NCI-H1930 (cell line): ENCODE results near the gene SLC4A4.
"Not testable (repeated sequence)": the region's sequence is repeated elsewhere in the genome, so short reads cannot be mapped to it uniquely, and the experiment has no call there.

Experiments
- DNase-seq, 2 experiments: peaks; one replicate each; lab custom pipeline; 2025; lab: John Stamatoyannopoulos, UW

The SLC4A4 gene

DNA sequence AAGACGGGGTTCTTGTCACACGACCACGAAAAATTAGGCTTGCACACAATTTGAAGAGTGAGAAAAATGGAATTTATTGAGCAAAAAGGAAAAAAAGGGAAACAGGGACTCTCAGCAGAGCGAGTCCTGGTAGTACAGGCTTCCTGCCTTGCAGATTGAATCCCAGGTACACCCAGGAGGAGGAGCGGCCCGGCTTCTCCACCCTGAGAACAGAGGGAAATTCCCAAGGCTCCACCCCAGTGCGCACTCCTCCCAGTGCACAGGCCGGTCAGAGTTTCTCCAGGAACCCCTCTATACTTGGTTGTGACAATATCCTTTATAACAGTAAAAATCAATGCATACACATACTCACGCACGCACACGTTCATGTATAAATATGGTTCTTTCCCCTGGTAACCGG, 22.0 kb downstream of the SLC4A4 start:
- DNase-seq, result no peak

DNA sequence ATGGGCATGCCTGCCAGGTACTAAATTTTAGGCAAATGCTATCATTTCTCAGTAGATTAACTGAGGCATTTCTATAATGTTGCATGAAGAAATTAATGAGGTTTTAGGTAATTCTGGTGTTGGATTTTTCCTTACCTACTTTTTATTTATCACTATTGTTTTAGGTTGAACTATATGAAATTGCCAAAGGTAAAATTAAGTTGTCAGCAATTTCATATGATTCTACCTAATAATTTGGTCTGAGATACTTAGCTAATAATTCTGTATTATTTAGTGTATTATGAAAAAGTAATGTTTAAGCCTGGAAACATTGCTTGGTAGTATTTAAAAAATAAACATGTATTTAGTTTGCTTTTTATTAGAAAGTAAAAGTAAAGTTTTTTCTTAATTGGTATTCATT, 22.7 kb downstream of the SLC4A4 start:
- DNase-seq, result no peak

DNA sequence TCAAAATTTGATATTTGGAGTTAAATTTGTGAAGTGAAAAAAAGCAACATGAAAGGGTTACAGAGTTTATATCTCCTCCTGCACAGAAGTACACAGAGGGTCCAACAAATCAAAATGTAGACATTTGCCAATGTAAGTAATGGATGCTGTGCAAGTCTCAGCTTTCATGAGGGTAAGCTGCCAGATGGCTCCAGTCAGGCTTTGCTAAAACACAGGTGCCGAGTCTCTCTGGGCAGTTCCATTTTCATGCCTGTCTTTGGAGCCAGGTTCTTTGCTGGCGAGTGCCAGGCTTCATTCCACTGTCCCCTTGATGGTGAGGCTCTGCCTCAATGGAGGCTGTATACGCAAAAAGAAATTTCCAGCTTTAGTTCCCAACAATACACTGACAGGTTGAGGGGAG, 27.9 kb downstream of the SLC4A4 start:
- no peak for DNase-seq

DNA sequence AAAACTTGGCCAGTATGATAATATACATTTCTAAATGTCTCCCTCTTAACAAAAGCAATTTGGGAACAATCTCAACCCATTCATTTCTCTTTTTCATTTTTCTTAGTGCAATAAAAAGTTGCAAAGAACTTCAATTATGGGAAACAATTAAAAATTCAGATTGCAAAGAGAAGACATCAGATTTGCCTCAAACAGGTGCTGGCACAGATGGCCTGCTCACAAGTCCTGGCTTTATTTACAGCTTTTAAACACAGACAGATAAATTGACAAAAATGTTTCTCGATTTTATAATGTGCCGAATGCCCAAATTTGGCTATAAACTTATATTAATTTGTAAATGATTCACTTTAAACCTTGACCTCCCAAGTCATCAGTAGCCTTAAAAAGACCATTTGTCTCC, 28.7 kb downstream of the SLC4A4 start:
- no peak for DNase-seq

DNA sequence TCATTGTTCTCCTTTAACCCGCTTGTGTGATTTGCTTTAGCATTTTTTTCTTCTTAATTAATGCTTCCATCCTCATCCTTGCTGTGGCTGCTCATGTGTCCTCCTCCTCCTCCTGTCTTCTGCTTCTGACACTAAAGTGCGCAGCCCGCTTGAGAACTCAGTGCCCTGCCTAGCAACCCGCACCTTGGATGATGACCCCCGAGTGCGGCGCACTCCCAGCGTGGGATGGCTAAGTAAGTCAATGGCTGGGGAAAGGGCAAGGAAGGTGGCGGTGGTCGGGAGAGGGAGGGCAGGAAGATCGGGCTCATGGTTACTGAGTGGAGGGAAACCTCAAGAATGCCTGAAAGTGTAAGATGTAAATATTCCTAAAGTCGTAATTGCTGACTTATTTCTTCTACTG, 30.1 kb downstream of the SLC4A4 start:
- no peak for DNase-seq

DNA sequence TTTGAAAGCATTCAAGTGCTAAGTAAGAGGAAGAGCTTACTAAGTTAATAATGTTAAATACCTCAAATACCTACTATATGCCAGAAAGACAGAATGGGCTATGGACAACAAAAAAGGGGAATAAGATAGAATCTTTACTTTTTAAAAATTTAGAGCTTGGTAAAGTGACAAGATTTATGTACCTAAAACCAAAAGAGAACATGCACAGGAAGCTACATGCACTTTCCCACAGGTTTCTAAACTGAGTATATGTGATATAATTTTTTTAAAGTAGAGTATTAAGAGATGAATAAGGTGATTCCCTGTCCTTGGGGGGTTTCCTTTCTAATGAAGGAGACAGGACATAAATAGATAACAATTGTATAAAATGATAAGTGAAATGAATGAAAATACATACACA, 30.7 kb downstream of the SLC4A4 start:
- no peak for DNase-seq

DNA sequence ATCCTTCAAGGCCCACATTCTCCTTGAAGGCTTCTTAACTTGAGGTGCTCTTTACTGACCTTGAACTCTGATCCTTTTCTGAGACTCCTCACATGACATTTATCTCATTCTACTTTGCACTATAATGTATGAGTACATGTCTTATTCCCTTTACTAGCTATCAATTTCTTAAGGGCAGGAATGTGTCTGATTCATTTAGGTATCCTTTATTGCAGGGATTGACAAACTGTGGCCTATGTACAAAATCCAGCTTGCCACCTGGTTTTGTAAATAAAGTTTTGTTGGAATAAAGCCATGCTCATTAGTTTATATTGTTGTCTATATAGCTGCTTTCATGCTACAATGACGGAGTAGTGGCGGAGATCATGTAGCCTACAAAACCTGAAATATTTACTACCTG, 36.7 kb downstream of the SLC4A4 start:
- no peak for DNase-seq

DNA sequence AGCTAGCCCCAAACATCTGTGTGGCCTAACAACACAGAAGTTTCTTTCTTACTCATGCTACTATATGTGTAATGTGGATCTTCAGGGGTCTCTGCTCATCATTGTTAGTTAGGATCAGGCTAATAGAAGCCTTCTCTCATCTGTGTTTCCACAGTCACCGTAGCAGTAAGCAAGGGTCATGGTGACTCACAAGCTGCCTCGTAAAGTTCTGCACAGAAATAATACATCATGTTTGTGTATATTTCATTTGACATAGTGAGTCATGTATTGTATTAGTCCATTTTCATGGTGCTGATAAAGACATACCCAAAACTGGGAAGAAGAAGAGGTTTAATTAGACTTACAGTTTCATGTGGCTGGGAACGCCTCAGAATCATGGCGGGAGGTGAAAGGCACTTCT, 38.7 kb downstream of the SLC4A4 start:
- no peak for DNase-seq

DNA sequence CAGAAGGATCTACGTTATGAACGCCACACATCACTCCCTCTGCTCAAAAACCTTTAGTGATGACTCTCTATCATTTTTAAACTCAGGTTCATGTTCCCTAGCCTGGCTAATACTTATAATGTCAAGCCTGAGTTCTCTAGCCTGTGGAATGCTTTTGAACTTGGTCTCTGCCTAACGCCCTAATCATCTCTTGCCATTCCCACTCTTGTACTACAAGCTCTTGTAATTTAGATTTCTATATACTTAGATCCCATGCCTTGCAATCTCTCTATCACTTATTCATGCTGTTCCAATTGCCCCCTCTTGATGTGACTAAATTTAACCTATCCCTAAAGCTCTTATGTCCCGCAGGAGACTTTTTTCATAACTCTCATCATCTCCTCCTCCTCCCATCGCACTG, 40.3 kb downstream of the SLC4A4 start:
- no peak for DNase-seq

DNA sequence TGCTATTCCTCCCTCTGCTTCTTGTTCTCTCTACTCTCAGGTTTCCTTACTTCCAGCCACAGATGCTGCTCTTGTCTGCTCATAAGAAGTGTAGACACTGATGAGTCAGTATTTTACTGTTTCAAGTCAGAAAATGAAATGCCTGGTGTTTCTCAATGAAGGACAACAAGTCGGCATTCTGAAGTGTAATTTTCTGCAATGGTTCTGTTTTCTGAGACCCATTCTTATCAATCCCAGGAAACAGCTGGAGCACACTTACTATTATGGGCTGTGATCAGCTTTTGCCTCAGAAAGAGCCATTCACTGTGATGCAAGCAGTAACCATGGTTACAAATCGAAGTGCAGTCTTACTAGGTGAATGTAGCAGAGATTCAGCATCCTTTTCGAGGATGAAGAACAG, 42.0 kb downstream of the SLC4A4 start:
- no peak for DNase-seq

DNA sequence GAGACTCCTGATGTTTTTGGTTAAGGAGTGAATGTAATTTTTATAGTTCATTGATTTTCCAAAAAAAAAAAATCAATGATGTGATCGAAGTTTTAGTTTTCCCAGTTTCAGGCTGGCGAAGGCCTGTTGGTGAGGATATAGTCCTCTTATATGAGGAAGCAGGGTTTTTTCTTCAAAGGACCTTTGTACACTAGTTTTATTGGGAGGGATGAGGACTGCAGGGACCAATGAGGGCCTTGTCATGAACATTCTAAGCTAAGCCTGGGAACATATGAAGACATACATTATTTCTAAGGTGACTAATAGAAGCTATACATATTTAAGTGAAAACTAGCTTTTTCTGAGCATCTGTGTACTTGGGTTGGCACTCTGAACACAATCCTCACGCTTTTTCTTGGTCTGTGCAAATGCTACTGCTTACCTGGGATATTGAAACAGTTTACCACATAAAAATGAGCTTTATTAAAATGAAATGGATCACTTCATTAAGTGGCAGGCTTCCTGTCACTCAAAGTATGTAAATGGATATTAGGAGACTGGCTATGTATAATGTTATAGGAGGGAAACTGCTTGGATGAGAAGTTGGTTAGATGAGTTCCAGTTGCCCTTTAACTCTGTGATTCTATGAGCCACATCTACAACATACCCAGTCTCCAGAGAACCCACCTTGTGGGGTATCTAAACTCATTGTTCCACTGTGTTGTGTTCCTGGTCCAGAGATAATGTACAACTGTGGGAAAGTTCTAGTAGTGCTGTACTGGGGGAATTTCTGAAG, 43.5 kb downstream of the SLC4A4 start:
- no peak for DNase-seq

DNA sequence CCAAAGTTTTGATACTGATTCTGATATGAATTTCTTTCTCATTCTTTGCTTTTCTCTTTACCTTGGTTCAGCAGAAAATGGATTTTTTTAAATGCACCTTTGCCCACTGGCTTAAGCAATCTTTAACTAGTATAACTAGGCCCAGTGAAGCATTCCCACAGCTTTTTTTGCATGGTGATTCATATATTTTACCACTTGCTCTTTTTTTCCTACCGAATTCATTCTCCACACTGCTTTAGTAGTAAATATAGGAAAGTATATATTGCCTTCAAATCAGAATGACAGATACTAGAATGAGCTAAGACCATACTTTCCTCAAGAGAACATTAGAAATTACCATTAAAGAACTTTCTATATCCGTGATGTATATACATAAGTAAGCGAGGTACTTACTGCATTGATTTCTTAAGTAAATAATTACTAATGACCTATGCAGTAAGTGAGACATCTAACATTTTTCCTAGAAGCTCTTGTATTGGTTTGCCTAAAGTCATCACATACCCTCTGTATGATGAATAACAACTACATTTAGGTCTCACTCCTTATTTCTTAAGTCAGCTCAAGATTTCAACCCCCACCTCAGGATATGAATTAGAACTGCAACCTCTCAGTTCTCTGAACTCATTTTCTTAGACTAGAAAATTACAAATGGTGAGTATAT, 44.2 kb downstream of the SLC4A4 start:
- no peak for DNase-seq

DNA sequence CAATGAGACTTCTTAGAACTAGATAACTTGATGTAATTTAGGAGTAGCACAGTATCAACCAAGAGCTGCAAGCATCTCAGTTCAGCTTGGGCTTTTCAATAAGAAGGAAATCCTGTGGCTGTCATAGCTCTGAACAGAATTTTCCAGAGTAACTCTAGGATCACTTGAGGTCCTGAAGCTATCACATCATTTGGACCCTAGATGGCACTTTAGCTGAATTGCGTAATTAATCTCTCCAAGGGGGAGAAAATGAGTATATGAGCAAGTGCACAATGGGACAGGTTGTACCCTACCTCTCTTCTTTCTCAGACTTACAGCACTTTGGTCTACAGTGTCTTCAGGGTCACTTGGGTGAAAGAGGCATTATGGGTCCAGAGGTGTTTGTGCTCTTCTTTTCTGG, 45.2 kb downstream of the SLC4A4 start:
- DNase-seq, result no peak

DNA sequence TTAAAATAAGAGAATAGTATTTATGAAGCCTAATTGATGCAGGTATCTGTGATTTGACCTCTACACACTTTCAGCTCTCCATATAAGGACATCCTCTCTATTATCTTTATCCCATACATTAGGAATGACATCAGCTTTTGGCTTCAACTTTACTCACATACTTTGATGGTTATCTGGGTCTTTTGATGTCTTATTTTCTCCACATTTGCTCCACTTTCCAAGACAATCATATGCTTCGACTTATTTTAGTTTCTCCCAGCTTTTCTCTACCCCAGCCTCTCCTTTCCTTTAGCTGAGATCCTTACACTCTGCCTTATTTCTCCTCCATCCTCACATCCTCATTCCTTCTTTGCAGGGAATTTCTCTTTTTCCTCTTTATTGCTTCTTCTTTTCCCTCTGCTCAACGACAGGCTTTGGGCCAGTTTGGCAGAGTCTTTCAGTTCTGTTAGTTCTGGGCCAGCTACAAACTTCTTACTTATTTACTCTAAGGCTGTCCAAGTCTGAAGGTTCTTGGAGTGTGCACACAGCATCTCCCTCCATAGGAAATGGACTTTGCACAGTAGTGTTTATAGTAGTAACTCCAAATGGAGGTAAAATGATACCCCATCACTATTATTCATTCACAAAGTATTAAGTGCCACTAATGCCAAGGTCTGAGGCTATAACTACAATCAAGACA, 50.5 kb downstream of the SLC4A4 start:
- no peak for DNase-seq

DNA sequence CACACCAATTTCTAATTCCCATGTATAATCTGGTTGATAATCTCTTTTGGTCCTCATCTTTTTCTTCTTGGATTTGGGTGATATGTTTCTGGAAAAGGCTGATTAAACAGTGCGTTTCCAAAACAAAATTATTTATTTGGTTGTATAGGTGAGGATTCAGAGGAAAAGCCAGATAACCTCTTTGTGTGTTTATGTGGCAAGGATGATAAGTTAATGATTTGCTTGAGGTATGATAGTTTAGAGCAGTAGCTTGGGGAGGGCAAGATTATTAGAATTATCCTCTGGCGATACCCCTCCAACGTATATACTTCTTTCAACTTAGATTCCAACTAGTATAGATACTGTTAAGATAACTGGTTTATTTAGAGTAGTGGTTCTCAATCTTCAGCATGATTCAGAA, 53.3 kb downstream of the SLC4A4 start:
- no peak for DNase-seq

DNA sequence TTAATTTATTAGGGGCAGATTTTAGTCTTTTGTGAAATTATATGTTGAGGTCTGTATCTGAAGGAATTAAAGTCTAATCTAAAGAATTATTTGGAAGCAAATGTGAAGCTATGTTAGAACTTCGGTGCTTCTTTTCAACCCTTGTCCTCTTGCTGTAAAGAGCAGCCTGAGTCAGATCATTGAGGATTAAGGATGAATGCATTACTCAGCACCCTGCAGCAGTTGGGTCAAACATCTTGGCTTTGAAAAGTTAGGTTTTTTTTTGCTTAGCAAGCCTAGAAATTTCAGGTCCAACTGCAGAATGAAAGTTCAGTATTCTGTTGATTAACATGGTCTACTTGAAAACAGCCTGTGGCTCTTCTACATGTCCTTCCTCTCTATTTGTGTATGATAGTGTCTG, 57.6 kb downstream of the SLC4A4 start:
- DNase-seq, result no peak

DNA sequence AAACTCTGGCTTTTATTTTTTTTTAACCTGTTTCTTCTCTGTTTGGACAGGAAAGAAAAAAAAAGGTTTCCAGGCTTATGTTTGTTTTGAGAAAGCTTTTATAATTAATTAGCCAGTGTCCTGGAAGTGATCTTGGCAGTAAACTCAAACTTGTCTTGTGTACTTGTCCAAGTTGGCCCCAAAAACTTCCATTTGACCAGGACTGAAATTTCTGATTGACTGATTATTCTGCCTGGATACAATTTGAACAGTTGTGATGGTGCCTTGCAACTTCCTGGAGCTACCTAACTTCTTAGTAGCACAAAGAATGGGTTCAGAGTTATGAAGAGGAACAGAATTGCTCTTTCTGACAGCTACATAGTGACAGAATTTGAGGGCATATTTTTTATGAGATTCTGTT, 62.0 kb downstream of the SLC4A4 start:
- DNase-seq, result no peak

DNA sequence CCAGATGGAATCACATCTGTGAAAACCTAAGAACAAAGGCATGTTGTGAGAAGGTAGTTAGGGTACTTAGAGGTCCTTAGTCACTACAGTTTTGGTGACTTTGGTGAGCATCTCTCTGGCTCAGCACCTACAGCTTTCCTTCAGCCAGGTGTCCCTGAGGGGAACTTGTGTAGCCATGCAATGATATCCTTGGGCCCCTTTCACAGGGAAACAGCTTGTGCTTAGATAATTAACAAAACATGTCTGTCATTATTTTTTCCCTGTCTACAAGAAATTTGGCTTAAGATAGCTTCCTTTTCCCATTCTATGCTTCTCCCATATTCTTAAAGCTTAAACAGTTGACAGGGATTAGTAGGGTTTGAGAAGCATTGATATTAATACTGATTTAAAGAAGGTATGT, 63.8 kb downstream of the SLC4A4 start:
- no peak for DNase-seq

DNA sequence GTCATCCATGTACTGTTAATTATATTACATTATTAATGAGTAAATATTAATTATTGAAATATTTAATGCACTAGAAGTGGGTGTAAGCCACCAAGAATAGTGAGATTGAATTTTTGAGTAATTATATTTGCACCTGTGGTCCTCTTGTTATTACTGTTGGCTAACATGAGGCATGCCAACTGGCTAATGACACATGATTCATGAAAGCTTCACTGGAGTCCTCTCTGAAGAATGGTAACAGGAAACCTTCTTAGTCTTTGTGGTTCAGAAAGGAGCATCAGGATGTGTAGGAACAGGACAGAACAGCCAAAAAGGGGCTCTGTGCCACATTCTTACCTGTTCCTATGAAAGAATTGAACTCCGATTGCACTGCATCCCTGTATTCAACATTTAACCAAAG, 65.2 kb downstream of the SLC4A4 start:
- no peak for DNase-seq

DNA sequence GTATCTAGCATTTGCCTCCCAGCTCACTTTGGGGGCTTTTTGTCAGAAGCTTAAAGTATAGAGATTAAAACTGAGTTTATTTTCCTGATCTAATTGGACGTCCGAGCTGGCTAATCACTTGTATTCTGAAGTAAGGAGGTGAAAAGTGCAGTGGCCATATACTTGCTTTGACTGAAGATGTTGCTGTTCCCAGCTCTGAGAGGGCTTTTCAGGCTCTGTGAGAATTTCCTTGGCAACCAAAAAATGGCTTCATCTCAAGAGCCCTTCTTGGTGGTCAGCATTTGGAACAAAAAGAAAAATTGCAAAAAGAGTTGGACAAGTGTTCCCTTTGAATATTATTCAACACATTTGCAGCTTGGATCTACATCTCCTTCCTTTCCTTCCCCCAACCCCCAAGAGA, 67.0 kb downstream of the SLC4A4 start:
- no peak for DNase-seq

DNA sequence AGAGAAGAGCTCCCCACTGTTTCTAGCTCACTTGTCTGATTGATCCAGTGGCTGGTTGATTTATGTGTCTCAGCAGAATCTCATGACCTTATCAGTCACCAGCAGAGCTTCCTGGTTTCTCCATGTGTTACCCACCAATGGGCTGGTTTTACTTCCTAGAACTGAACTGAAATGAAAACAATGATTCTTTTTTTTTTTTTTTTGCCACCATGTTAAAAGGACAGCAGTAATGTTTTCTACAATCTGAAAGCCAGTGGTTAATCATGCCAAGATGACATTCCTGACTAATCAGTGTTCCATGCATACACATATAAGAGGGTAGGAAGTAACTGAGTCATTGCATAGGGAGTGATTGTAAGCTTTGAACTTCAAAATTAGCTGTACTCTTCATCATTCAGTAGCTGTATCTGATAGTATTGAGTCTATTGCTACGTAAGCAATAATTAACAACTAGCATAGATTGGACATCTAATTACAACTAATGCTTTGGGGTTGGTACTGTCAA, 67.7 kb downstream of the SLC4A4 start:
- no peak for DNase-seq

DNA sequence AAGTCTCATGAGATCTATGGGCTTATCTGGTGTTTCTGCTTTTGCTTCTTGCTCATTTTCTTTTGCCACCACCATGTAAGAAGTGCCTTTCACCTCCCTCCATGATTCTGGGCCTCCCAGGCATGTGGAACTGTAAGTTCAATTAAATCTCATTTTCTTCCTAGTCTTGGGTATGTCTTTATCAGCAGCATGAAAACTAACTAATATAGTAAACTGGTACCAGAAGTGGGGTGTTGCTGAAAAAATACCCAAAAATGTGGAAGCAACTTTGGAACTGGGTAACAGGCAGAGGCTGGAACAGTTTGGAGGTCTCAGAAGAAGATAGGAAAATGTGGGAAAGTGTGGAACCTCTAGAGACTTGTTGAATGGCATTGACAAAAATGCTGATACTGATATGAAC, 70.1 kb downstream of the SLC4A4 start:
- not testable (repeated sequence) for DNase-seq

DNA sequence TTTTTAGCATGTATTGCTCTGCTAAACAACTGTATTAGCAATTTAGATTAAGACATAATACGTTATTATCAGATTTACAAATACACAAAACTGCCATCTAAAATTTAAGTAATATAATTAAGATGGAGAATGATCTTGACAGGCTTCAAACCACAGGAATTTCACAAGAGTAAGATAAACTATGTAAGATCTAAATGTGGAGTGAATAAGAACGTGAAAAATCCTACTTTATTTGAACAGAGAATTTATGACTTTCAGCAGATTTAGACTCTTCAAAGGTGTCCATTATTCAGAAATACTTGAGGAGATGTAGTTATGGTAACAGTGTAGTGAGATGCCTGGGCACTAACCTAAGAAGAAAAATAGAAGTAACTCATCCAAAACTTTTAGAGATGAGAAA, 73.2 kb downstream of the SLC4A4 start:
- DNase-seq, result no peak
